ENCODE results near the gene VEGFD.
A peak's percentile ranks its signal among the peaks of the same experiment; 100 is the strongest.

VEGFD gene

DNA sequence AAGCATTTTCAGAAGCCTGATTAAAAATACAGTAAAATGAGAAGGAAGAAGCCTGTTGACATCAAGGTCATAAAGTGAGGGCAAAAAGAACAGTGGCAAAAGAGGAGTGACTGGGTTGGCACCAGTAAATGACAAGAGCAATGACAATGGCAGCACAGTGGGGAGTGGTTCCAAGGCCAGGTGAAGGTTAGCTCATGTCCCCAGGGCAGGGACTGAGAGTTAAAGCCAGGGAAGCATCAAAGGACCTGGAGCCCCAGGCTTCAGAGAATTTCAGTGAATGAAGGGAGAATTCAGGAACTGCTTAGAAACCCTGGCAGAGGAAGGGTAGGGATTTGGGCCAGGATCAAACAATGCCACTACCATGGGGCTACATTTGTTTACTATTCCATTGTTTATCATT lies 40.1 kb downstream of the VEGFD start:
- H3K4me3 ChIP-seq (ENCODE audit: low read depth, low read length): no peak overlapping the region
- DNase-seq (ENCODE audit: low read depth): no peak
- TF ChIP-seq, protein P1, sequence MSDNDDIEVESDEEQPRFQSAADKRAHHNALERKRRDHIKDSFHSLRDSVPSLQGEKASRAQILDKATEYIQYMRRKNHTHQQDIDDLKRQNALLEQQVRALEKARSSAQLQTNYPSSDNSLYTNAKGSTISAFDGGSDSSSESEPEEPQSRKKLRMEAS (IDR thresholded peaks at IDR 0.05; ENCODE audit: low read depth, low read length): no peak
- TF ChIP-seq POLR2A (IDR thresholded peaks at IDR 0.05; ENCODE audit: extremely low read depth, insufficient read length): no peak
- no peak for TF ChIP-seq CTCF (IDR thresholded peaks at IDR 0.05; ENCODE audit: low read depth, low read length)
- TF ChIP-seq MYC (IDR thresholded peaks at IDR 0.05; ENCODE audit: low read depth, low read length): no peak

DNA sequence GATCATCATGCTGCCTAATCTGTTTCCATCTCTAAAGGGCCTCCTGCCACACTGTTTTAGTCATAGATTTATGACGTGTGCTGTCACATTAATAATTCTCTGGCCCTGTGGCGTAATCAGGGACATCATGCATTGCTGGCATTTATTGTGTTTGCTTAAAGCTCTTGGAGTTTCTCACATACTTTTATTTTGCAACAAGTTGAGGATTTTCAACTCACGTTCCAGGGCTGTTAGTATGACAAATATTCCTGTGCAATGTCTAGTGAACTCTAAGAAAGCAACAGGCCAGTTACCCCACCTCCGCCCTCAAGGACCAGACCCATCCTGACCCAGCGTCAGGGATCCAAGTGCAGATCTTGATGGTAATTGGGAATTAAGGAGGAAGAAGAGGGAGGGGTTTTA lies 41.1 kb downstream of the VEGFD start:
- DNase-seq (ENCODE audit: low read depth): no peak
- no peak overlapping the region for H3K4me3 ChIP-seq (ENCODE audit: low read depth, low read length)
- TF ChIP-seq POLR2A (IDR thresholded peaks at IDR 0.05; ENCODE audit: extremely low read depth, insufficient read length) (no peak), CTCF (IDR thresholded peaks at IDR 0.05; ENCODE audit: low read depth, low read length) (no peak)
- TF ChIP-seq, protein P1 (IDR thresholded peaks at IDR 0.05; ENCODE audit: low read depth, low read length): no peak

- DNase-seq (ENCODE audit: low read depth): no peak
- TF ChIP-seq MYC (IDR thresholded peaks at IDR 0.05; ENCODE audit: low read depth, low read length) (no peak), CTCF (IDR thresholded peaks at IDR 0.05; ENCODE audit: low read depth, low read length) (no peak), POLR2A (IDR thresholded peaks at IDR 0.05; ENCODE audit: extremely low read depth, insufficient read length) (no peak)
- TF ChIP-seq, protein P1 (IDR thresholded peaks at IDR 0.05; ENCODE audit: low read depth, low read length): no peak
- H3K4me3 ChIP-seq (ENCODE audit: low read depth, low read length): no peak overlapping the region
Measured at GRCh38 chrX:15340867-15341266, 43.3 kb downstream of the VEGFD start.

DNA sequence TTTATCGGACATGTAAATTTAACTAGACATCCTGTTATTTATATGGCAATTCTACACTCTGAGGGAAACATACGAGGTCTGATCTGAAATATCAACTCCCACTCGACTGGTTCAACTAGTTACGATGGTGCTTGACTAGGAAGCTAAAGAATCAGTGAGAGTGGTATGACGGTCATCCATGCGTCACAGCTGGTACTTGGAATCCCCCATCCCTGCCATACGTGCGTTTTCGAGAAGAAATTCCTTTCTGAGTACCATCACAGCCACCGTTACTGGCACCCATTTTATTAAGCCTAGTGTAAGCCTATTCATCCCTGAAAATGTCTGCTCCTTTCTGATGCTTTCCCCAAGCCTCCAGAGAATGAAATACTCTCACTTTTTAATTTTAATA lies 48.2 kb downstream of the VEGFD start:
- peak; percentile 12 for DNase-seq (ENCODE audit: low read depth)
- no peak for TF ChIP-seq POLR2A (IDR thresholded peaks at IDR 0.05; ENCODE audit: extremely low read depth, insufficient read length)
- TF ChIP-seq CTCF (IDR thresholded peaks at IDR 0.05; ENCODE audit: low read depth, low read length): no peak
- TF ChIP-seq MYC (IDR thresholded peaks at IDR 0.05; ENCODE audit: low read depth, low read length): no peak
- TF ChIP-seq, protein P1 (IDR thresholded peaks at IDR 0.05; ENCODE audit: low read depth, low read length): no peak
- H3K4me3 ChIP-seq (ENCODE audit: low read depth, low read length): peak overlapping the region; percentile 82

DNA sequence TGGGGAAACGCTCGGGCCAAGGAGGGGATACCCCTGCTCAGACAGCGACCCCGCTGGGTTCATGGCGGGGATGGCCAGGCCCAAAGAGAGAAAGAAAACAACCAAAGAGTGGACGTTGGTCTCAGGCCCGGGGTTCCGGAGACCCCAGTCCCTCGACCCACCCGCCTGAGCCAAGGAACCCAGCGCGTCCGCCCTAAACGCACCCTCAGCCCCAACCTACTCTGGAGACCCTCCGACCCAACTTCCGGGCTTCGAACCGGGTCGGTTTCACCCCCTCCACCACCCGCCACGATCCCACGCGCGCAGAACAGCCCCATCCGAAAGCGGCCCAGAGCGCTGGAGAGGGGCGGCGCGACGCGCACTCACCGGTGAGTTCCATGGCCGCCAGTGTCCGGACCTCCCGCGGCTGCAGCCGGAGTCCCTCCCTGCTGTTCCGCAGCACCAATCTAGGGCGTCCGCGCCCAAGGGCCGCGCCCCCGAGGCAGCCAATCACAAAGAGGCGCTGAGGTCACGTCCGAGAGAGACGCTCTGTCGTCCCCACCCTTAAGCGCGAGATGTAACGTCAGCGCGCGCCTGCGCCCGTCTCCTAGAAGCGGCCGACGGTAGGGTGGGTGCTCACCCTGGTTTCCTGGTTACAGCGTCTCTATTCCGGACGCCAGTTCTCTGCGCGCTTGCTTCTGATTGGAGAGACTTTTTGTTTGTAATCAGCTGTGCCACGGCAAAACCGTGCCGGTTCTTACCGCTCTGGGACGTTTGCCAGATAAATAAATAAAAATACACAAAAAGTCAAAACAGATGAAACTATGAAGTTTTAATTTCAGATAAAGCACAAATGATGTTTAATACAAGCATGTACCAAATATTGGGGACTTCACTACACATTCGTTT lies 48.8 kb downstream of the VEGFD start, which contains the start of gene PIGA:
TSS of gene PIGA (minus strand) at position 389 of the 888 bp plus-strand sequence. CDS start 3,593 bp downstream, outside the sequence.
- peak within 1 kb of the TSS; percentile 89 for H3K4me3 ChIP-seq (ENCODE audit: low read depth, low read length)
- DNase-seq (ENCODE audit: low read depth): peak; percentile 95
- TF ChIP-seq MYC (IDR thresholded peaks at IDR 0.05; ENCODE audit: low read depth, low read length): peak; percentile 17; the same call in 1 of the 2 replicates
- TF ChIP-seq CTCF (IDR thresholded peaks at IDR 0.05; ENCODE audit: low read depth, low read length): no peak
- TF ChIP-seq, protein P1 (IDR thresholded peaks at IDR 0.05; ENCODE audit: low read depth, low read length): 0 out of 2 replicates have a peak, but pooled peaks have one; percentile 22
- TF ChIP-seq POLR2A (IDR thresholded peaks at IDR 0.05; ENCODE audit: extremely low read depth, insufficient read length): peak; percentile 66

All from NB4 (cell line).